Loucy (cell line): ENCODE results near the gene ACSBG1.

ENCODE experiments used
- CTCF ChIP-seq: fragments of 200-600 bp; sonication (generic); conservative IDR thresholded peaks from 2 replicates; pipeline ENCODE4 v1.5.1; 2014; ENCODE audit warnings: mild to moderate bottlenecking, antibody characterized with exemption, low read length
- EZH2phosphoT487 ChIP-seq: fragments of 200-600 bp; IDR thresholded peaks from 2 replicates; pipeline ENCODE4 v1.6.1; 2018; ENCODE audit warnings: antibody characterized with exemption, mild to moderate bottlenecking, moderate library complexity, borderline replicate concordance

GRCh38 chr15:78156653-78157052 lies 77.7 kb downstream of the ACSBG1 start:
- TF ChIP-seq CTCF (no peak), EZH2phosphoT487 (no peak)
